Adrenal gland (tissue), 12 donors: ENCODE data around the gene ZNF516. TPM values are rescaled to one million over a fixed set of nuclear protein-coding genes. Genes with fewer than 3 reads are reported as not detected.

ENCODE experiments used
- DNase-seq, 7 donors: peaks; one replicate each; pipeline ENCODE4 v3.0.0-alpha.2; 2019 to 2020
- H3K27ac ChIP-seq, 5 donors: fragments of 200-600 bp; sonication (generic) in 4 of 5; 1 replicate in 3 of 5; 2 replicates in 2 of 5; pipeline versions ENCODE4 v1.5.1 to v1.8.0; 2016 to 2020; ENCODE audit warnings: mild to moderate bottlenecking in 1 of 5
- H3K27me3 ChIP-seq: fragments of 200-600 bp; 2 replicates; pipeline ENCODE4 v1.8.0; 2021
- H3K36me3 ChIP-seq, 2 donors: fragments of 200-600 bp; replicated peaks in 1 of 2; 1 replicate in 1 of 2; 2 replicates in 1 of 2; pipeline versions ENCODE4 v1.5.1 to v1.8.0; 2018 to 2022
- H3K4me1 ChIP-seq, 2 donors: fragments of 200-600 bp; replicated peaks in 1 of 2; 1 replicate in 1 of 2; 2 replicates in 1 of 2; pipeline versions ENCODE4 v1.5.1 to v1.8.0; 2018 to 2021
- H3K4me3 ChIP-seq, 4 donors: fragments of 200-600 bp; sonication (generic) in 3 of 4; one replicate each; pipeline ENCODE4 v1.5.1; 2016 to 2018
- H3K9me3 ChIP-seq, 3 donors: fragments of 200-600 bp; sonication (generic) in 1 of 3; replicated peaks in 1 of 3; 1 replicate in 2 of 3; 2 replicates in 1 of 3; pipeline versions ENCODE4 v1.5.1 to v1.8.0; 2016 to 2021
- CTCF ChIP-seq, 6 experiments: fragments of 450-650 bp in 4 of 6; fragments of 200-600 bp in 2 of 6; sonication (generic) in 1 of 6; IDR thresholded peaks; 1 replicate in 5 of 6; 2 replicates in 1 of 6; pipeline versions ENCODE4 v1.5.1 to v1.8.0; 2016 to 2021; ENCODE audit warnings: antibody characterized with exemption in 6 of 6, mild to moderate bottlenecking in 2 of 6, moderate library complexity in 1 of 6
- POLR2A ChIP-seq, 2 donors: fragments of 450-650 bp; IDR thresholded peaks; one replicate each; pipeline ENCODE4 v1.6.1; 2017; ENCODE audit warnings: antibody characterized with exemption in 2 of 2, mild to moderate bottlenecking in 2 of 2, moderate library complexity in 1 of 2
- WGBS, 4 donors: extraction: QIAGEN DNeasy Blood & Tissue Kit in 2 of 4; methylation state at CpG; one replicate each; pipeline versions ENCODE4 v1.1.5 to v1.1.7; 2013 to 2017; 5-methylcytosine and 5-hydroxymethylcytosine counted together
- intact Hi-C, 2 donors: fragments of 100-400 bp; cut with DNase I; formaldehyde crosslinking; loops; one replicate each; pipeline versions ENCODE4 v1.14.1 to v1.15.0; 2022 to 2023
- polyA plus RNA-seq, 3 donors: library from polyadenylated mRNA; stranded (reverse); fragments of 200-250 nt in 2 of 3; fragments of 350-450 nt in 1 of 3; fragmentation: Illumina TruSeq in 1 of 3; extraction: RNeasy Lipid Tissue Mini Kit (QIAGEN cat#74804) in 1 of 3; gene quantifications; one replicate each; pipeline ENCODE4 v1.2.3, GENCODE V29; 2013 to 2014
- total RNA-seq, 9 donors: library from RNA; depleted of rRNA in 4 of 9; stranded (reverse); fragments of >200 nt in 4 of 9; fragments of 120-200 nt in 1 of 9; fragmentation: NEBNext Ultra II Directional in 1 of 9; extraction: Animal tissue kit (Norgen Biotek cat#: 25700) in 1 of 9; gene quantifications; one replicate each; pipeline versions ENCODE4 v1.1.0 to v1.2.4, GENCODE V29; 2013 to 2023
- donor health status: healthy with polysubstance abuse.
- donor health status: Bipolar disorder and iron deficiency.
- donor health status: DM: yes; HTN: yes; CAD: no.
- donor health status: DM: no; HTN: no; CAD: no.
- donor health status: DM: no; HTN: no; CAD: no.
- donor health status: DM: yes; HTN: yes; CAD: no.

The ZNF516 gene
- total and polyA plus RNA-seq, 12 donors = 8.6 to 60.1 (median 31.0) TPM

GRCh38 chr18:76370201-76370600, 124.8 kb downstream of the ZNF516 start:
- DNase-seq = peak in 1 of 7 donors; percentile 15
- no peak overlapping the region for H3K27ac ChIP-seq
- TF ChIP-seq CTCF (IDR thresholded peaks at IDR 0.05) = no peak
- TF ChIP-seq POLR2A (IDR thresholded peaks at IDR 0.05) = no peak
- intact Hi-C loops = no loop called here
- WGBS, 4 donors = 93 to 98% (median 95%) methylated on average over 12 of the region's 12 CpGs
- H3K36me3 ChIP-seq = peaks cover 0 to 11% of the 10 kb centered on the region in 2 donors
- peaks cover 0 to 5% of the 10 kb centered on the region in 2 donors for H3K4me1 ChIP-seq
- no peaks in the 10 kb centered on the region for H3K9me3 ChIP-seq
- H3K27me3 ChIP-seq = no peaks in the 10 kb centered on the region
- H3K4me3 ChIP-seq = no peak overlapping the region

DNA sequence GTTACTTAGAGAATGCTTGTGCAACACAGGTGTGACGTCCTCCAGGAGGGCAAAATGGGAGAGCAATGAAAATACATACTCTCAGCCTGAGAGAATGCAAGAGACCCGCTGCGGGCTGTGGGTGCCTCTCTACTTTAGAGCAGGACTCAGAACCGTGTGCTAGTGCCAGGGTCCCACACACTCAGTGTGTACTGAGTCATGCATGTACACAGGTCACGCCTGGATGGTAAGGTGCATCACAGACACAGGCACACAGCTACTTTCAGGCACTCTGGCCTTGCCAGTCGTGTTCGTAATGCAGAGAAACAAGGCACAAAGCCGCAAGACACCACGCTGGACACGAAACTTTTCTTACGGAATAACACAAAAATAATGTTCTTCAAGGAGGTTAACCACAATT, 125.3 kb downstream of the ZNF516 start:
- intact Hi-C loops = no loop called here
- H3K27me3 ChIP-seq = no peaks in the 10 kb centered on the region

GRCh38 chr18:76368976-76369375, 126.1 kb downstream of the ZNF516 start:
- Histone ChIP-seq H3K4me1 (peaks cover 0 to 5% of the 10 kb centered on the region in 2 donors), H3K36me3 (peaks cover 0 to 11% of the 10 kb centered on the region in 2 donors), H3K27ac (no peak overlapping the region), H3K9me3 (no peaks in the 10 kb centered on the region), H3K27me3 (no peaks in the 10 kb centered on the region), H3K4me3 (no peak overlapping the region)
- 65 to 82% (median 75%) methylated on average over 5 of the region's 5 CpGs for WGBS, 4 donors
- TF ChIP-seq CTCF (IDR thresholded peaks at IDR 0.05) (no peak), POLR2A (IDR thresholded peaks at IDR 0.05) (no peak)
- intact Hi-C loops = no loop called here
- DNase-seq = peak in 3 of 7 donors; percentile 12 to 37 (median 14)

More for the DNA sequence above, 125.3 kb downstream of the ZNF516 start:
- TF ChIP-seq CTCF (IDR thresholded peaks at IDR 0.05) (no peak), POLR2A (IDR thresholded peaks at IDR 0.05) (no peak)
- H3K4me1 ChIP-seq = peaks cover 0 to 5% of the 10 kb centered on the region in 2 donors
- 96 to 98% (median 96%) methylated on average over 9 to 11 of the region's 11 CpGs for WGBS, 4 donors
- H3K4me3 ChIP-seq = no peak overlapping the region
- peak in 1 of 7 donors; percentile 19 for DNase-seq
- no peak overlapping the region for H3K27ac ChIP-seq
- H3K9me3 ChIP-seq = no peaks in the 10 kb centered on the region
- peaks cover 0 to 11% of the 10 kb centered on the region in 2 donors for H3K36me3 ChIP-seq

- DNase-seq = no peak
- intact Hi-C loops = no loop called here
- Histone ChIP-seq H3K4me3 (no peak overlapping the region), H3K36me3 (peaks cover 0 to 11% of the 10 kb centered on the region in 2 donors), H3K27me3 (no peaks in the 10 kb centered on the region), H3K27ac (no peak overlapping the region), H3K4me1 (no peaks in the 10 kb centered on the region), H3K9me3 (no peaks in the 10 kb centered on the region)
- 85 to 93% (median 86%) methylated on average over 3 of the region's 3 CpGs for WGBS, 4 donors
- TF ChIP-seq POLR2A (IDR thresholded peaks at IDR 0.05) (no peak), CTCF (IDR thresholded peaks at IDR 0.05) (no peak)
These were observed 126.8 kb downstream of the ZNF516 start for GRCh38 chr18:76368271-76368670.
